OCI-LY1 (cell line): ENCODE measurements around the gene SLC35F3.

Experiments
- EZH2 ChIP-seq: fragments of 200-600 bp; sonication (generic), shearing (Covaris generic); IDR thresholded peaks from 2 replicates; pipeline ENCODE4 v1.8.0; 2017; ENCODE audit warnings: borderline replicate concordance, mixed run types, mild to moderate bottlenecking, antibody characterized with exemption, low read length, moderate library complexity, mixed read lengths
- TF ChIP-seq, protein P1 (sequence below): fragments of 200-600 bp; sonication (generic), shearing (Covaris generic); IDR thresholded peaks from 2 replicates; pipeline ENCODE4 v1.5.1; 2017; ENCODE audit warnings: mild to moderate bottlenecking, antibody characterized with exemption, low read length, moderate library complexity, mixed read lengths

DNA sequence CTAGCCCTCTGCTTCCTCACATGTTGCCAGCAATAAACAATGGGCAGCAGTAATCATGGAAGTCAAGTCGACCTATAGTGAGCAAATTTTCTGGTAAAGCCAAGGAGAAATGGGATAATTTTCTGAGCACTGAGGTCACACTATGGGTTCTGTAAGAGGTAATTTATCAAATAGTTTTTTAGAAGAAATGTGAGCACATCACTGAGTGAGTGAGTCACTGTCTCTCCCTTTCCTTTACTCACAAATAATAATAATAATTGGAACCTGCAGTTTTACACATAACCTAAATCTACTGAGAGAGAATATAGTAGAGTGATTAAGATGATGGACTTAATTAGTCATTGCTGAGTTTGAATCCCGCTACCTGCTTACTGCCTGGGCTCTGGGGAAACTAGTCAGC, 23.6 kb downstream of the SLC35F3 start:
- no peak for TF ChIP-seq EZH2
- TF ChIP-seq, protein P1, sequence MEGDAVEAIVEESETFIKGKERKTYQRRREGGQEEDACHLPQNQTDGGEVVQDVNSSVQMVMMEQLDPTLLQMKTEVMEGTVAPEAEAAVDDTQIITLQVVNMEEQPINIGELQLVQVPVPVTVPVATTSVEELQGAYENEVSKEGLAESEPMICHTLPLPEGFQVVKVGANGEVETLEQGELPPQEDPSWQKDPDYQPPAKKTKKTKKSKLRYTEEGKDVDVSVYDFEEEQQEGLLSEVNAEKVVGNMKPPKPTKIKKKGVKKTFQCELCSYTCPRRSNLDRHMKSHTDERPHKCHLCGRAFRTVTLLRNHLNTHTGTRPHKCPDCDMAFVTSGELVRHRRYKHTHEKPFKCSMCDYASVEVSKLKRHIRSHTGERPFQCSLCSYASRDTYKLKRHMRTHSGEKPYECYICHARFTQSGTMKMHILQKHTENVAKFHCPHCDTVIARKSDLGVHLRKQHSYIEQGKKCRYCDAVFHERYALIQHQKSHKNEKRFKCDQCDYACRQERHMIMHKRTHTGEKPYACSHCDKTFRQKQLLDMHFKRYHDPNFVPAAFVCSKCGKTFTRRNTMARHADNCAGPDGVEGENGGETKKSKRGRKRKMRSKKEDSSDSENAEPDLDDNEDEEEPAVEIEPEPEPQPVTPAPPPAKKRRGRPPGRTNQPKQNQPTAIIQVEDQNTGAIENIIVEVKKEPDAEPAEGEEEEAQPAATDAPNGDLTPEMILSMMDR, result no peak
